ENCODE data around the gene TMEM175.

The TMEM175 gene

DNA sequence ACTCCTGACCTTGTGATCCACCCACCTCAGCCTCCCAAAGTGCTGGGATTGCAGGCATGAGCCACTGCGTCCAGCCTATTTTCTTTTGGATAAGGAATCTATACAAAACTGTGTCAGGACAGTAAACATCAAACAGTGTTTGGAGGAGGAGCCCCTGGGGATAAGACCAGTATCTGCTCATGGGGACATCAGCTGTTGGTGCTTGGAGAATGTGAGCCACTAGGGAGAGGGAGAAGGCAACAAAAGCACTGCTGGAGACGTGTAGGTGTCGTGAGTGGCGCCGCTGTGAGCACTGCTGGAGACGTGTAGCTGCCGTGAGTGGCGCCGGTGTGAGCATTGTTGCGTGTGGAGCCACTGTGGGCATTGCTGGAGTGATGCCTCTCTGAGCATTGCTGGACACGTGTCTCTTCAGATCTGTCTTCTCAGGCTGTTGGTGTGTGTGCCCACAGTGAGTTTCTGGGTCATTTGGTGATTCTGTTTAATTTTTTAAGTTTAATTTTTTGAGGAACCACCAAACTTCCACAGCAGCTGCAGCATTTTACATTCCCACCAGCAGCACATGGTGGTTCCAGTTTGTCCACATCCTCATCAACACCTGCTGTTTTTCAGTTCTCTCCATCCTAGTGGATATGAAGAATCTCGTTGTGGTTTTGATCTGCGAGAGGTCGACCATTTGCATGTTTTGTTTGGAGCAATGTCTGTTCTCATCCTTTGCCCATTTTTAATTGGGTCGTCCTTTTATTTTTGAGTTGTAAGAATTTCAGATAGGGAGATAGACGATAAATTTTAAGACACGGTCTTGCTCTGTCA is 22.2 kb downstream of the TMEM175 start:
- H3K4me3 Mint-ChIP-seq = no peak overlapping the region
- H3K9me3 Mint-ChIP-seq = no peaks in the 10 kb centered on the region
- H3K36me3 Mint-ChIP-seq (ENCODE audit: low read depth) = no peaks in the 10 kb centered on the region
- H3K27me3 Mint-ChIP-seq = no peaks in the 10 kb centered on the region
- no peak overlapping the region for H3K27ac Mint-ChIP-seq
- no peaks in the 10 kb centered on the region for H3K4me1 Mint-ChIP-seq (ENCODE audit: low read depth)

DNA sequence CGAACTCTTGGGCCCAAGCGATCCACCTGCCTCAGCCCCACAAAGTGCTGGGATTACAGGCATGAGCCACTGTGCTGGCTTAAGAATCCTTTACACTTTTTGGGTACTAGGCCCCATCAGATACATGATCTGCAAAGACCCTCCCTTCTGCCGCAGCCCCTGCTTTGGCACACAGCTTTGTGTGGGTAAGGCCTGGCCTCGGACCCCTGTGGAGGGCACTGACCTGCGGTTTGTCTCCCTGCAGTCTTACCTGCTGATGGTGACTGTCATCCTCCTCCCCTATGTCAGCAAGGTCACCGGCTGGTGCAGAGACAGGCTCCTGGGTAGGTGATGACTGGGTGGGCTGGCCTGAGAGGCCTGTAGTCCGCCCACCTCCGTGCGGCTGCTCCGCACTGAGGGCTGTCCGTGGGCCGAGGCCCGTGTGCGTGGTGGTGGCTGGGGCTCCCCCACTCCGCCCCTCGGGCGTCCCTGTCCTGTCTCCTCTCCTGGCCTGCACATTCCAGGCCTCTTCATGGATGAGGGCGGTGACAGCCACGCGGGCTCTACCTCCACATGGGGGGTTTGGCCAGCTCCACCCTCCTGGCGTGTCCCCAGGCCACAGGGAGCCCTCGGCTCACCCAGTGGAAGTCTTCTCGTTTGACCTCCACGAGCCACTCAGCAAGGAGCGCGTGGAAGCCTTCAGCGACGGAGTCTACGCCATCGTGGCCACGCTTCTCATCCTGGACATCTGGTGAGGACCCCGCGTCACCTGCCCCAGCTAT is 23.1 kb downstream of the TMEM175 start:
- Mint-ChIP-seq H3K27ac (no peak overlapping the region), H3K4me3 (no peak overlapping the region), H3K4me1 (ENCODE audit: low read depth) (no peaks in the 10 kb centered on the region), H3K9me3 (no peaks in the 10 kb centered on the region), H3K27me3 (no peaks in the 10 kb centered on the region), H3K36me3 (ENCODE audit: low read depth) (no peaks in the 10 kb centered on the region)

DNA sequence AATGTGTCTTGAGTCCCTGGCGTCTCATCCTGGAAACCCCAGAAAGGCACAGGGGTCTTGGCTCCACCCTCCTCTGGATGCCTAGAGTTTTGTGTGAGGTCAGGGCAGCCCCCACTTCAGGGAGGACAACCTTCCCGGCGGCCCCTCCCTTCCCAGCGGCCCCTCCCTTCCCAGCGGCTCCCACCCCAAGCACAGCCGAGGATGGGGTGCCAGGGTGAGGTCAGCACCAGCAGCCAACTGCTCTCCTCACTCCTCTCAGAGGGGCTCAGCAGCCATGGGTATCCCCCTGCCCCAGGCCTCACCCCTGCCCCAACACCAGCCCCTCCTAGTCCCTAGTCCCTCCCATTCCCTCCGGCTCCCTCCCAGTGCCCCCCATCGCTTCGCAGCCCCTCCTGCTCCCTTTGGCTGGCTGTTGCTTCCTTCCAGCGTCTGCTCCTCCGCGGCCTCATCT is 23.7 kb downstream of the TMEM175 start:
- no peak overlapping the region for H3K27ac Mint-ChIP-seq

DNA sequence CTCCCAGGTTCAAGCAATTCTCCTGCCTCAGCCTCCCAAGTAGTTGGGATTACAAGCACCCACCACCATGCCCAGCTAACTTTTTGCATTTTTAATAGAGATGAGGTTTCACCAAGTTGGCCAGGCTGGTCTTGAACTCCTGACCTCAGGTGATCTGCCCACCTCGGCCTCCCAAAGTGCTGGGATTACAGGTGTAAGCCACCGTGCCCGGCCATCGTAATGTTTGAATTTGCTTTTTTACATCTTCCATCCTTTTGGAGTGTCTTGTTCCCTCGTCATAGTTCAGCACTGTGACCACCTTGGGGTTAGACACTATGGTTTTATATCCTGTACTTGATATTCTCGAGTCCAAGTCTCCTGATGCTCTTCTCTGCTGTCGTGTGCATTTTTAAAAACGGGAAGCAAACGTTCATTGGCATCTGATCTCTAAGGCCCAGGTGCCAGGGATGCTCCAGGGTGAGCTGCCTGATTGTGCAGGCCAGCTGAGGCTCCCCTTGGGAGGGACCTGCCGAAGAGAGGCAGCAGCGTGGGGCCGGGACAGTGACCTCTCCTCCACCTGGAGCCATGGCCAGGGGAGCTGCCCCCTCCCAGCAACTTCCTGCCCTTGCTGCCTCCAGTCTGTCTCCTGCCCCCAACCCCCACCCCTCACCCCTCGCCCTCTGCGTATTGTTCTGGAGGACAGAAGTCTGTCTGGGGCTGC is 24.4 kb downstream of the TMEM175 start:
- Mint-ChIP-seq H3K27me3 (no peaks in the 10 kb centered on the region), H3K36me3 (ENCODE audit: low read depth) (no peaks in the 10 kb centered on the region), H3K27ac (no peak overlapping the region), H3K9me3 (no peaks in the 10 kb centered on the region), H3K4me3 (no peak overlapping the region), H3K4me1 (ENCODE audit: low read depth) (no peaks in the 10 kb centered on the region)

More for the DNA sequence above, 23.7 kb downstream of the TMEM175 start:
- H3K4me1 Mint-ChIP-seq (ENCODE audit: low read depth) = no peaks in the 10 kb centered on the region
- H3K36me3 Mint-ChIP-seq (ENCODE audit: low read depth) = no peaks in the 10 kb centered on the region
- H3K9me3 Mint-ChIP-seq = no peaks in the 10 kb centered on the region
- no peak overlapping the region for H3K4me3 Mint-ChIP-seq
- H3K27me3 Mint-ChIP-seq = no peaks in the 10 kb centered on the region

DNA sequence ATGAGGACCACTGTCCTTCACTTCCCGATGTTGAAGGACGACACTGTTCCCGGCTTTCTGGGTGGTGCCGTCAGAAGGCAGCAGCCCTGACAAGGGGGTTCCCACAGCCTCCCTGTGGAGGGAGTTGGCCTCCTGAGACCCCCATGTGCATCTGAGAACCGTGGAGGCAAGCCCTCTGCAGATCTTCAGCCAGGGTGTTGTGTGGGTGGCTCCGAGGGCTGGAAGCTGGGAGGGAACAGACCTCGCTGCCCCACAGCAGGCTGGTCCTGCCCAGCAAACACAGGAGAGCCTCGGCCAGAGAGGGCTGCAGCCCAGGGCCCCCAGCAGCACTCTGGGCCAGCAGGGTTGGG is 24.9 kb downstream of the TMEM175 start:
- no peaks in the 10 kb centered on the region for H3K4me1 Mint-ChIP-seq (ENCODE audit: low read depth)
- no peaks in the 10 kb centered on the region for H3K36me3 Mint-ChIP-seq (ENCODE audit: low read depth)
- H3K27ac Mint-ChIP-seq = no peak overlapping the region

DNA sequence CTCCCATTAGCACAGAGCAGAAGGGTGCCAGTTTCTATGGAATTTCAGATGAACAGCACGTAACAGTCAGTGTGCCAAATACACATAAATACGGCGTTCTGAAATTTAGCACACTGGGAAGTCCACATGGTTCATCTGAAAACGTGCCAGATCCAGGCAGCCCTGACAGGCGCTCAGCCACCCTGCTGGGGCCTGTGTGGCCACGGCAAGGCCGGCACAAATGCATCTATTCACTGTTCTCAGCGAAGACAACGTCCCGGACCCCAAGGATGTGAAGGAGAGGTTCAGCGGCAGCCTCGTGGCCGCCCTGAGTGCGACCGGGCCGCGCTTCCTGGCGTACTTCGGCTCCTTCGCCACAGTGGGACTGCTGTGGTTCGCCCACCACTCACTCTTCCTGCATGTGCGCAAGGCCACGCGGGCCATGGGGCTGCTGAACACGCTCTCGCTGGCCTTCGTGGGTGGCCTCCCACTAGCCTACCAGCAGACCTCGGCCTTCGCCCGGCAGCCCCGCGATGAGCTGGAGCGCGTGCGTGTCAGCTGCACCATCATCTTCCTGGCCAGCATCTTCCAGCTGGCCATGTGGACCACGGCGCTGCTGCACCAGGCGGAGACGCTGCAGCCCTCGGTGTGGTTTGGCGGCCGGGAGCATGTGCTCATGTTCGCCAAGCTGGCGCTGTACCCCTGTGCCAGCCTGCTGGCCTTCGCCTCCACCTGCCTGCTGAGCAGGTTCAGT is 25.5 kb downstream of the TMEM175 start:
- H3K27ac Mint-ChIP-seq = no peak overlapping the region
- H3K36me3 Mint-ChIP-seq (ENCODE audit: low read depth) = no peaks in the 10 kb centered on the region
- no peak overlapping the region for H3K4me3 Mint-ChIP-seq
- H3K4me1 Mint-ChIP-seq (ENCODE audit: low read depth) = no peaks in the 10 kb centered on the region
- no peaks in the 10 kb centered on the region for H3K9me3 Mint-ChIP-seq
- H3K27me3 Mint-ChIP-seq = no peaks in the 10 kb centered on the region

More for the DNA sequence above, 24.9 kb downstream of the TMEM175 start:
- Mint-ChIP-seq H3K4me3 (no peak overlapping the region), H3K9me3 (no peaks in the 10 kb centered on the region), H3K27me3 (no peaks in the 10 kb centered on the region)

DNA sequence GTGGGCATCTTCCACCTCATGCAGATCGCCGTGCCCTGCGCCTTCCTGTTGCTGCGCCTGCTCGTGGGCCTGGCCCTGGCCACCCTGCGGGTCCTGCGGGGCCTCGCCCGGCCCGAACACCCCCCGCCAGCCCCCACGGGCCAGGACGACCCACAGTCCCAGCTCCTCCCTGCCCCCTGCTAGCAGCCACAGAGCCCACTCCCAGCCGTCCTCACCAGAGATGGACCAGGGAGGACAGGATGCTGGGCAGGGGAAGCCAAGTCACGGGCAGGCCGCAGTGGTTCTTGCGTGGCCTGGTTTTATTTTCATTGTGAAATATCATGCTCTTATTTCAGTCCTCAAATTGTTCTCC is 26.0 kb downstream of the TMEM175 start:
- Mint-ChIP-seq H3K9me3 (no peaks in the 10 kb centered on the region), H3K36me3 (ENCODE audit: low read depth) (no peaks in the 10 kb centered on the region), H3K4me1 (ENCODE audit: low read depth) (no peaks in the 10 kb centered on the region), H3K4me3 (no peak overlapping the region), H3K27me3 (no peaks in the 10 kb centered on the region), H3K27ac (no peak overlapping the region)

DNA sequence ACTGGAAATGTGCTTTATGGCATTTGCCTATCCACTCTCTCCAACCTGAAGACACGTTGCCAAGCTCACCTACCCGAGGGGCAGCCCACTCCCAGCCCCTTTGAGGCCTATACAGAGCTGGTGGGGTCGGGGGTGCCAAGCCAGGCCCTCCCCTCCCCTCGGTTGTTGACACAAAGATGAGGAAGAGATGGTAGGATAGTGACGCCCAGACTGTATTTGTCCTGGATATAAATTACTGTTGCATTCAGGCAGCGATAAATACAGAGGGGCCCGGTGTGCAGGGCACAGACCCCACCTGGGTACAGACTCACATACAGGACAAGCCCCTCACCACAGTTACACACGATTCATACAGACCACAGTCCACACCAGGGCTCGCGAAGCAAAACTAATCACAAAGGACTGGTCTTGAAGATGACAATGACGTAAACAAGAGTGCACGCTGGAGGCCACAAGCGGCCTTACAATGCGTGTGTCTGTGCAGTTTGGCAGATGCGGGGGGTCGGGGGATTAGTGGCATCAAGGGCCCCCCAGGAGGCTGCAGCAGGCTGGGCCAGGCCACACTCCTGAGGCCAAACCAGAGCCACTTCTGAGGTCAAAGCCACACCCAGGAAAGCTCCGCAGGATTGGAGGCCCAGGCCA is 26.6 kb downstream of the TMEM175 start:
- H3K4me3 Mint-ChIP-seq = no peak overlapping the region
- H3K36me3 Mint-ChIP-seq (ENCODE audit: low read depth) = no peaks in the 10 kb centered on the region
- no peaks in the 10 kb centered on the region for H3K4me1 Mint-ChIP-seq (ENCODE audit: low read depth)
- no peaks in the 10 kb centered on the region for H3K27me3 Mint-ChIP-seq
- H3K27ac Mint-ChIP-seq = no peak overlapping the region
- no peaks in the 10 kb centered on the region for H3K9me3 Mint-ChIP-seq

DNA sequence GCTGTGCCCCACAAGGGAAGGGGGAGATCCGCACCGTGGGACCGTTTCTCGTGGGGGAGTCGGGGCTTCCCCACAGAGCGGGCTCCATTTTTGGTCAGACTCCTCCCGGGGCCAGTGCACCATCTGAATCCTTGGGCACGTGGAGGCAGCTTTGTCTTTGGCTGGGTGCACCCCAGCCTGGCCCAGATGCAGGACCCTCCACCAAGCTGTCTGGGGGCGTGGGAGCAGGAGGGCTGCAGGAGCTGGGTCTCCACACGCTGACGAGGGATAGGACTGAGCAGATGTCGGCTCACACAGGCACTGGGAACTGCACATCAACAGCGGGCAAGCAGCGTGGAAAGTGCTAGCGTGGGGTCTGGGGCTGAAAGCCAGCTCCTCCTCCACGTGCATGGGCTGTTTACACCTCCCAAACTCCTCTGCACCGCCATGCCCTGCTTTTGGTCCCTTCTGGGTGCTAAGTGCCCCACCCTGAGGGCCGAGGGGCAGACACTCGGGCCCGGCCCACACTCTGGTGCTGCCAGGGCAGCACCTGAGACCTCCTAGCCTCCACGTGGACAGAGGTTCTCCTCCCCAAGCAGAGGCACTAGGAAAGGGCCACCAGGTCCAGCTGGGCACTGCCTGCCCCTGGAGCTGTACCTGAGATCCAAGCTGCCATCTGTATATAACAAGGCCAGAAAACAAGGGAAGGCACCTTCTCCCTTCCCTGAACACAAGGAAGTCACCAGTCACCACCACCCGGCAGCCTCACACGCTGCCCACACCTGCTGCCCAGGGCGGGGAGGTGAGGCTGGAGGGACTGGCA is 27.3 kb downstream of the TMEM175 start:
- no peak overlapping the region for H3K4me3 Mint-ChIP-seq

DNA sequence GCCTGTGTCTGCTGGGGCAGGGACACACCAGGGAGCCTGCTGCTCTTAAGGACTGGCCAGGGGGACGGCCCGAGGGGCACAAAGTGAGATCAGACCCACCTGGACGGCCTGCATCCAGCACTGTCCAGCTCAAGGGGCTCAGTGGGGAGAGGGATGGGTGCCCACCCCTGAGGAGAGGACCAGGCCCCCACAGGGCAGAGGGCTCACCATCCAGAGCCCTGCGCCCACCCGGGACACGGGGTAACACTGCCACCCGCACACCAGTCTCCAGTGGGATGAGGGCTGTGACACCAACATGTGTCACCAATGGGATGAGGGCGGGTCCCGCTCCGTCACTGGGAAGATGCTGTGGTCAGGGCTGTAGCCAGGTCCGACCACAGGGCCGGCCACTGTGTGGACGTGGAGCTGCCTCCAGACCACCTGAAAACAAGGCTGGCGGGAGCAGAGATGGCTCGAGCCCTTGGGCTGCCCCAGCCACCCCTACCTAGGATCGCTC is 27.9 kb downstream of the TMEM175 start:
- H3K4me1 Mint-ChIP-seq (ENCODE audit: low read depth) = no peaks in the 10 kb centered on the region
- no peaks in the 10 kb centered on the region for H3K27me3 Mint-ChIP-seq
- no peak overlapping the region for H3K27ac Mint-ChIP-seq
- no peaks in the 10 kb centered on the region for H3K36me3 Mint-ChIP-seq (ENCODE audit: low read depth)
- no peak overlapping the region for H3K4me3 Mint-ChIP-seq
- no peaks in the 10 kb centered on the region for H3K9me3 Mint-ChIP-seq

More for the DNA sequence above, 27.3 kb downstream of the TMEM175 start:
- Mint-ChIP-seq H3K27me3 (no peaks in the 10 kb centered on the region), H3K9me3 (no peaks in the 10 kb centered on the region), H3K36me3 (ENCODE audit: low read depth) (no peaks in the 10 kb centered on the region), H3K4me1 (ENCODE audit: low read depth) (no peaks in the 10 kb centered on the region), H3K27ac (no peak overlapping the region)

DNA sequence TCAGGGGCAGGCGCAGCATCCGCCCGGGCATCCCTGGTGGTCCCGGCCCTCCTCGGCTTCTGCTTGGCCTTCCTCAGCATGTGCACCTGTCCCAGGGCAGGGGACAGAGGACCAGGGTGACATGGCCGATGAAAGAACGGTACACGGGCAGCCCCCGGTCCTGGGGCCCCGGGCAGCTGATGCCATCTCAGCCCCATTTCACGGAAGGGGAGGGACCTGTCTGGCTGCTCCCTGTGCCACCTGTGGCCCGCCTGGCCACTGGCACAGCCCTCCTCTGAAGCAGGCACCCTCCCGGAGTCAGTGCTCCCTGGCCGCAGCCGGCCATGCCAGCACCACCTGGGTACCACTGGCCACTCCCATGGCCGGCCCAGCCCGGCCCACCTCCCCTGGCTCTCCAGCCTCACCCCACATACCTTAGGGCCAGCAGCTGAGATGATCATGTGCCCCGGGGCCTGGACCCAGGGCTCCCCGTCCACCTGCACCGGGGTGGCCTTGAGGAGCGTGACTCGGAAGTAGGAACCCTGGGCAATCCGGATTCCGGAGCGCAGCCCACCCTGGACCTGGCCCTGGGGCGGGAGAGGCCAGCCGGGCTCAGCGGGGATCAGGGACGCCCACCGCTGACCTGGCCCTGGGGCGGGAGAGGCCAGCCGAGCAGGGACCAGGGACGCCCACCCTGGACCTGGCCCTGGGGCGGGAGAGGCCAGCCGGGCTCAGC is 28.5 kb downstream of the TMEM175 start:
- Mint-ChIP-seq H3K4me1 (ENCODE audit: low read depth) (no peaks in the 10 kb centered on the region), H3K36me3 (ENCODE audit: low read depth) (no peaks in the 10 kb centered on the region), H3K4me3 (no peak overlapping the region), H3K27me3 (no peaks in the 10 kb centered on the region), H3K27ac (no peak overlapping the region), H3K9me3 (no peaks in the 10 kb centered on the region)

DNA sequence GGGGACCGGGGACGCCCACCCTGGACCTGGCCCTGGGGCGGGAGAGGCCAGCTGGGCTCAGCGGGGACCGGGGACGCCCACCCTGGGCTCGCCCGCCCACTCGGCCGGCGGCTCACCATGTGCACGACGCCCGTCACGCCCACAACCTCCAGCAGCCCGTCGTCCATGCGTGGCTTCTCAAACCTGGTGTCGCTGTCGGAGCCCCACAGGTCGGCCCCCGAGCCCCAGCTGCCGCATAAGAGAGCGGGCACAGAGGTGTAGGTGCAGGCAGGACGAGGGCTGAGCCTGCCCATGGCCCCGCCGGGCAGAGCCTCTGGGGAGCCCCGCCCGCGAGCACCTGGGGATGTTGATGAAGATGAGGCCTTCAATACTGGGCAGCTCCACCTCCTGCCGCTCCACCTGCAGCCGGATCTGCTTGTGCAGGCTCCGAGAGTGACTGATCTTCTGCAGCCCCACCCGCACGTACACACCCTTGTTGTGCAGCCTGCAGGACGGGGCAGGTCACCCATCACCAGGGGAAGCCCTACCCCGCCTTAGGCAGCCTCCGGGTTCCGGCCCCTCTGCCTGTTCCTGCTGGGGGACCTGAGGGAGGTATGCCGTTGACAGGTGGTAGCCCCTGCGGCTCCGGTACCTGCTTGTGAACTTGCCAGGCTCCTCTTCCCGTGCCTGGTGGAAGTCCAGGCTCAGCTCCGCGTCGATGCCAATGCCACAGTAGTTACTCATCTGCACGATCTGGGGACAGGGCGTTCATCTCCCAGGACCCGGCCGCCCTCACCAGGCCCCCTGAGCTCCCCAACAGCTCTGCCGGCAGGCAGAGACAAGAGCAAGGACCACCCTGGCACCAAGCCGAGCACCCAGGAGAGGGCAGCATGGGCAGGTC is 29.3 kb downstream of the TMEM175 start:
- Mint-ChIP-seq H3K9me3 (no peaks in the 10 kb centered on the region), H3K36me3 (ENCODE audit: low read depth) (no peaks in the 10 kb centered on the region), H3K27me3 (no peaks in the 10 kb centered on the region), H3K4me1 (ENCODE audit: low read depth) (no peaks in the 10 kb centered on the region), H3K27ac (no peak overlapping the region), H3K4me3 (no peak overlapping the region)
